Smooth muscle cell (in vitro differentiated cells): ENCODE data around the gene CALML5. TPM values are rescaled to one million over a fixed set of nuclear protein-coding genes. Genes with fewer than 3 reads are reported as not detected.

Source experiments
- DNase-seq: peaks from one replicate; lab custom pipeline; 2025; ENCODE audit not compliant: unreplicated experiment; lab: John Stamatoyannopoulos, UW
- H2AFZ ChIP-seq: fragments of 200-600 bp; sonication (generic); 2 replicates; pipeline ENCODE4 v1.6.0; 2016; ENCODE audit warnings: antibody characterized with exemption, low read depth, mild to moderate bottlenecking
- H3F3A ChIP-seq: fragments of 200-600 bp; sonication (generic); 2 replicates; pipeline ENCODE4 v1.6.0; 2017; ENCODE audit warnings: antibody characterized with exemption, low read depth
- H3K27ac ChIP-seq: fragments of 200-600 bp; sonication (generic); 2 replicates; pipeline ENCODE4 v1.5.1; 2016; ENCODE audit warnings: low read depth, mild to moderate bottlenecking
- H3K27me3 ChIP-seq: fragments of 200-600 bp; sonication (generic); 2 replicates; pipeline ENCODE4 v1.6.1; 2016; ENCODE audit warnings: low read depth, mild to moderate bottlenecking
- H3K36me3 ChIP-seq: fragments of 200-600 bp; sonication (generic); 2 replicates; pipeline ENCODE4 v1.5.1; 2016; ENCODE audit warnings: low read depth
- H3K4me1 ChIP-seq: fragments of 200-600 bp; sonication (generic); 2 replicates; pipeline ENCODE4 v1.5.1; 2016; ENCODE audit warnings: low read depth
- H3K4me2 ChIP-seq: fragments of 200-600 bp; sonication (generic); 2 replicates; pipeline ENCODE4 v1.6.0; 2016; ENCODE audit warnings: mild to moderate bottlenecking
- H3K4me3 ChIP-seq: fragments of 200-600 bp; sonication (generic); 2 replicates; pipeline ENCODE4 v1.5.1; 2016; ENCODE audit warnings: mild to moderate bottlenecking
- H3K79me2 ChIP-seq: fragments of 200-600 bp; sonication (generic); 2 replicates; pipeline ENCODE4 v1.6.0; 2016; ENCODE audit warnings: low read depth, mild to moderate bottlenecking
- H3K9ac ChIP-seq: fragments of 200-600 bp; sonication (generic); 2 replicates; pipeline ENCODE4 v1.6.0; 2016; ENCODE audit warnings: low read depth
- H3K9me3 ChIP-seq: fragments of 200-600 bp; sonication (generic); replicated peaks from 2 replicates; pipeline ENCODE4 v1.5.1; 2016; ENCODE audit warnings: low read depth
- H4K20me1 ChIP-seq: fragments of 200-600 bp; sonication (generic); 2 replicates; pipeline ENCODE4 v1.6.0; 2016; ENCODE audit warnings: low read depth
- WGBS: methylation state at CpG from one replicate; pipeline ENCODE4 v1.1.7; 2016; ENCODE audit warnings: low lambda C conversion rate; 5-methylcytosine and 5-hydroxymethylcytosine counted together
- polyA plus RNA-seq: library from polyadenylated mRNA; unstranded; fragments of >200 nt; fragmentation: Nextera tagmentation; extraction: Ambion mirVana; gene quantifications from 2 replicates; pipeline ENCODE4 v1.2.1, GENCODE V29; 2016
- total RNA-seq: library from RNA; depleted of rRNA; stranded (reverse); fragments of >200 nt; gene quantifications from 2 replicates; pipeline ENCODE4 v1.2.3, GENCODE V29; 2014
- TF ChIP-seq, protein P1 (sequence below): fragments of 200-600 bp; sonication (generic); IDR thresholded peaks from 2 replicates; pipeline ENCODE4 v1.5.1; 2017; ENCODE audit warnings: borderline replicate concordance, mild to moderate bottlenecking, antibody characterized with exemption; ENCODE audit not compliant: insufficient read depth, poor library complexity, severe bottlenecking

CALML5 gene
- total and polyA plus RNA-seq, 2 experiments from 2014 or later, result 16.5 to 24.3 TPM

GRCh38 chr10:5524641-5525560, 25.5 kb upstream of the CALML5 start, which contains the start of gene CALML3:
Gene CALML3, plus strand, starts transcription at chr10:5524961. Its CDS starts 125 bp downstream, at chr10:5525086.
- DNase-seq, result no peak

DNA sequence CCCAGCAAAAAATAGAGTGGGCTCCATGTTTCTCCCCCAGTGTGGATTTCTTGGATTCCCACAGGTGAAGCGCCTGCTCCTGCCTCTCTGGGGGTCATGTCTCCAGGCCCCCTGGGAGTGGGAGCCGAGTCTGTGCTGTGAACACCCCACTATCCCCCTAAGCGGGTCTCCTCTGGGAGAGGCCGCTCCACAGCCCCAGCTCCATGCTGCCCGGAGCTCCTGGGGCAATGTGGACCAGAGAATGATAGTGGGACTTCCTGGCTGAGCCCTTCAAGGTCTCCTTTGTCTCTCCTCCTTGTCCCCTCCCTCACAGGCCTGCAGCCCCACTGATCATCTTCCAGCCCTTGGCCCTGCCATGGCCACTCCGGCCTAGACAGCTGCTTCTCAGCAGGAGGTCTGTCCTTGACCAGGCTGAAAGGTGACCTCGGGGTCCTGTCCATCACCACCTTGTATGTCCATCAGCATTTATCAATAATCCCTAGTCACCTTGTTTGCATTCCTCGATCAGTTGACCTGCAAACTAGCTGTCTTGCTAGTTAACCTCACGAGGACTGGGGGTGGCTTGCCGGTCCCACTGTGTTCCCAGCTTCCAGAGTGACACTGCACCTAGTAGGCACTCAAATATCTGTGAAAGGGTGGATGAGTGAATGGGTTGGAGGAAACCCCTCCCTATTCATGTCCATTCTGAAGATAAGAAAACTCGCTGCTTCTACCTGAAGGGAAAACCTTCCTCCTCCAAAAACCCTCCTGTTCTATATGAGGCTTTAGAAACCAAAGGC, 24.6 kb upstream of the CALML5 start:
- Histone ChIP-seq H3K4me3 (no peak overlapping the region), H3F3A (no peaks in the 10 kb centered on the region), H3K36me3 (no peaks in the 10 kb centered on the region), H3K4me1 (no peaks in the 10 kb centered on the region), H3K27me3 (no peaks in the 10 kb centered on the region), H2AFZ (no peak overlapping the region), H3K9ac (no peak overlapping the region), H3K79me2 (no peaks in the 10 kb centered on the region), H3K27ac (no peak overlapping the region), H4K20me1 (no peaks in the 10 kb centered on the region), H3K9me3 (no peaks in the 10 kb centered on the region), H3K4me2 (no peak overlapping the region)
- no peak for DNase-seq
- TF ChIP-seq, protein P1, sequence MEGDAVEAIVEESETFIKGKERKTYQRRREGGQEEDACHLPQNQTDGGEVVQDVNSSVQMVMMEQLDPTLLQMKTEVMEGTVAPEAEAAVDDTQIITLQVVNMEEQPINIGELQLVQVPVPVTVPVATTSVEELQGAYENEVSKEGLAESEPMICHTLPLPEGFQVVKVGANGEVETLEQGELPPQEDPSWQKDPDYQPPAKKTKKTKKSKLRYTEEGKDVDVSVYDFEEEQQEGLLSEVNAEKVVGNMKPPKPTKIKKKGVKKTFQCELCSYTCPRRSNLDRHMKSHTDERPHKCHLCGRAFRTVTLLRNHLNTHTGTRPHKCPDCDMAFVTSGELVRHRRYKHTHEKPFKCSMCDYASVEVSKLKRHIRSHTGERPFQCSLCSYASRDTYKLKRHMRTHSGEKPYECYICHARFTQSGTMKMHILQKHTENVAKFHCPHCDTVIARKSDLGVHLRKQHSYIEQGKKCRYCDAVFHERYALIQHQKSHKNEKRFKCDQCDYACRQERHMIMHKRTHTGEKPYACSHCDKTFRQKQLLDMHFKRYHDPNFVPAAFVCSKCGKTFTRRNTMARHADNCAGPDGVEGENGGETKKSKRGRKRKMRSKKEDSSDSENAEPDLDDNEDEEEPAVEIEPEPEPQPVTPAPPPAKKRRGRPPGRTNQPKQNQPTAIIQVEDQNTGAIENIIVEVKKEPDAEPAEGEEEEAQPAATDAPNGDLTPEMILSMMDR, result no peak
- WGBS, result 96% methylated on average over 11 of the region's 11 CpGs

More at GRCh38 chr10:5524641-5525560, 25.5 kb upstream of the CALML5 start, which contains the start of gene CALML3:
- Histone ChIP-seq H3K4me2 (no peak within 1 kb of the TSS), H3K4me1 (no peaks in the 10 kb centered on the region), H3K9ac (no peak within 1 kb of the TSS), H3K4me3 (no peak within 1 kb of the TSS), H3K27me3 (no peaks in the 10 kb centered on the region), H3K9me3 (no peaks in the 10 kb centered on the region), H3K36me3 (no peaks in the 10 kb centered on the region), H3K27ac (no peak within 1 kb of the TSS), H2AFZ (no peak within 1 kb of the TSS), H4K20me1 (no peaks in the 10 kb centered on the region), H3K79me2 (no peaks in the 10 kb centered on the region), H3F3A (no peaks in the 10 kb centered on the region)
- TF ChIP-seq, protein P1, result no peak
- 98% methylated on average over 64 of the region's 64 CpGs for WGBS

DNA sequence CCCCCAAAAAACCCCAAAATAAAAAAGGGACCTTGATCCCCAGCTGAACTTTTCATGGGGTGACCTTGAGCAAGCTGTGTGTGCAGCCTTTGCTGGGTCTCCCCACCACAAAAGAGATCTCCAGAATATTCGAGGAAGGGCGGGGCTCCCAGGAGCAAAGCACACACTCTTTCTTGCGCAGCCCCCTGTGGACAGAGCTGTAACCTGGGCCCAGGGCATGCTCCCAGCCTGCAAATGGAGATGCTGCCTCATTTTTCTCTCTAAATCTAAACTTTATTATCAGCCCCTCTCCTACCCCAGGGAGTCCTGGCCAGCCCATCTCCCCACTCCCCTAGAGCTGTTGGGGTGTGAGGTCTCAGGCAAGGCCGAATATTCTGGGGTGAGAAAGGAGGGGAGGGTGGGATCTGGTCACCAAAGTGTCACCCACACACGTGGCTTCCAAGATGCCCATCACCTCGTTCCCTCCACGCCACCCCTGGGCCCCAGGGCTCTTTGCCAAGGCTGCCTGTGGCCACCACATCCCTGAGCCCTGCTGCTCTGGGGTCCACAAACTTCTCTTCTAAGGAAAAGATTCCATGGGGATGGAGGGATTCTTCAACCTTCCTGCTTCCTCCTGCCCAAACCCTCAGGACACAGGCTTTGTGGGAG, 23.7 kb upstream of the CALML5 start:
- 90% methylated on average over 7 of the region's 7 CpGs for WGBS

More for the DNA sequence above, 23.7 kb upstream of the CALML5 start:
- Histone ChIP-seq H3K27me3 (no peaks in the 10 kb centered on the region), H3K9me3 (no peaks in the 10 kb centered on the region), H3K9ac (no peak overlapping the region), H3F3A (no peaks in the 10 kb centered on the region), H3K36me3 (no peaks in the 10 kb centered on the region), H3K4me3 (no peak overlapping the region), H3K27ac (no peak overlapping the region), H3K79me2 (no peaks in the 10 kb centered on the region), H3K4me2 (no peak overlapping the region), H2AFZ (no peak overlapping the region), H4K20me1 (no peaks in the 10 kb centered on the region), H3K4me1 (no peaks in the 10 kb centered on the region)
- DNase-seq, result no peak
- TF ChIP-seq, protein P1, result no peak
